ENCODE data around the gene COL11A2. TPM values are rescaled to one million over a fixed set of nuclear protein-coding genes. Genes with fewer than 3 reads are reported as not detected.

The COL11A2 gene
- total RNA-seq, 1 experiment from 2014 or later: 3.7 TPM

GRCh38 chr6:33142501-33143070 lies 49.7 kb downstream of the COL11A2 start:
- ChIA-PET POLR2A (interaction anchor here (0.8 to 0.9 kb wide), 2 partner anchors 107 to 190 kb away, joined by 3 read pairs; partner anchors contain the start of gene HLA-DMA), CTCF (interaction anchor here (1.0 to 5.9 kb wide), 9 partner anchors 12 to 128 kb away, joined by 3 to 76 read pairs (median 7); no protein-coding TSS in a partner anchor)
- DNase-seq (ENCODE audit: low spot score) (no peak), ATAC-seq (no peak)
- TF ChIP-seq ZNF121 (CRISPR knock-in tag; IDR thresholded peaks at IDR 0.05) (0 out of 2 replicates have a peak, but pooled peaks have one; percentile 13), FOXJ3 (CRISPR knock-in tag; IDR thresholded peaks at IDR 0.05; ENCODE audit: borderline replicate concordance) (no peak)
- H3K4me3 Mint-ChIP-seq: no peak overlapping the region
- peaks cover 9% of the 10 kb centered on the region; the same call in 1 of the 2 replicates for H3K36me3 Mint-ChIP-seq
- H3K27me3 Mint-ChIP-seq (ENCODE audit: low read depth): no peaks in the 10 kb centered on the region
- H3K9me3 Mint-ChIP-seq: peaks cover 7% of the 10 kb centered on the region
- H3K27ac Mint-ChIP-seq: no peak overlapping the region; the same call in 1 of the 2 replicates
- H3K4me1 Mint-ChIP-seq: peaks cover 7% of the 10 kb centered on the region

GRCh38 chr6:33140556-33140955 lies 51.7 kb downstream of the COL11A2 start:
- Mint-ChIP-seq H3K4me1 (peaks cover 4% of the 10 kb centered on the region), H3K36me3 (peaks cover 11% of the 10 kb centered on the region), H3K9me3 (peaks cover 7% of the 10 kb centered on the region), H3K27ac (no peak overlapping the region), H3K4me3 (no peak overlapping the region), H3K27me3 (ENCODE audit: low read depth) (no peaks in the 10 kb centered on the region)
- no peak for DNase-seq (ENCODE audit: low spot score)
- no peak for ATAC-seq
- ChIA-PET CTCF (no interaction called here), POLR2A (no interaction called here)
- no peak for TF ChIP-seq TEAD4 (CRISPR knock-in tag; IDR thresholded peaks at IDR 0.05)
- no peak for TF ChIP-seq AFF4 (CRISPR knock-in tag; IDR thresholded peaks at IDR 0.05; ENCODE audit: borderline replicate concordance)
- TF ChIP-seq MXD4 (CRISPR knock-in tag; IDR thresholded peaks at IDR 0.05; ENCODE audit: borderline replicate concordance): no peak
- no peak for TF ChIP-seq NFATC4 (CRISPR knock-in tag; IDR thresholded peaks at IDR 0.05)
- no peak for TF ChIP-seq NR2C2 (CRISPR knock-in tag; IDR thresholded peaks at IDR 0.05)
- TF ChIP-seq ELF4 (CRISPR knock-in tag; IDR thresholded peaks at IDR 0.05; ENCODE audit: low read depth): no peak

- ChIA-PET CTCF (interaction anchor here (0.8 to 2.6 kb wide), 3 partner anchors 10 to 23 kb away, joined by 3 to 23 read pairs (median 4); no protein-coding TSS in a partner anchor), POLR2A (interaction anchor here (1.1 kb wide), 1 partner anchor 14 kb away, joined by 3 read pairs; no protein-coding TSS in a partner anchor)
- DNase-seq (ENCODE audit: low spot score) (no peak), ATAC-seq (no peak)
- H3K36me3 Mint-ChIP-seq: peaks cover 11% of the 10 kb centered on the region
- peaks cover 4% of the 10 kb centered on the region for H3K4me1 Mint-ChIP-seq
- peaks cover 7% of the 10 kb centered on the region for H3K9me3 Mint-ChIP-seq
- H3K27me3 Mint-ChIP-seq (ENCODE audit: low read depth): no peaks in the 10 kb centered on the region
- no peak overlapping the region for H3K27ac Mint-ChIP-seq
- H3K4me3 Mint-ChIP-seq: no peak overlapping the region
- no peak for TF ChIP-seq ZNF219 (CRISPR knock-in tag; IDR thresholded peaks at IDR 0.05; ENCODE audit: borderline replicate concordance)
- TF ChIP-seq NFATC4 (CRISPR knock-in tag; IDR thresholded peaks at IDR 0.05): no peak
- TF ChIP-seq CBFB (CRISPR knock-in tag; IDR thresholded peaks at IDR 0.05; ENCODE audit: low read depth): no peak
- TF ChIP-seq MXD4 (CRISPR knock-in tag; IDR thresholded peaks at IDR 0.05; ENCODE audit: borderline replicate concordance): no peak
- TF ChIP-seq ELF4 (CRISPR knock-in tag; IDR thresholded peaks at IDR 0.05; ENCODE audit: low read depth): no peak
- no peak for TF ChIP-seq ARID4B (CRISPR knock-in tag; IDR thresholded peaks at IDR 0.05; ENCODE audit: borderline replicate concordance)
- TF ChIP-seq ETV6 (CRISPR knock-in tag; IDR thresholded peaks at IDR 0.05): no peak
- TF ChIP-seq PRRX2 (CRISPR knock-in tag; IDR thresholded peaks at IDR 0.05): no peak
- TF ChIP-seq AFF4 (CRISPR knock-in tag; IDR thresholded peaks at IDR 0.05; ENCODE audit: borderline replicate concordance): no peak
- TF ChIP-seq RORB (CRISPR knock-in tag; IDR thresholded peaks at IDR 0.05): no peak
- TF ChIP-seq SMAD3 (CRISPR knock-in tag; IDR thresholded peaks at IDR 0.05; ENCODE audit: borderline replicate concordance): no peak
- TF ChIP-seq ZNF512 (CRISPR knock-in tag; IDR thresholded peaks at IDR 0.05; ENCODE audit: borderline replicate concordance): no peak
Measured at GRCh38 chr6:33139596-33140206, 52.6 kb downstream of the COL11A2 start.
